ENCODE results near the gene GALK2.

DNA sequence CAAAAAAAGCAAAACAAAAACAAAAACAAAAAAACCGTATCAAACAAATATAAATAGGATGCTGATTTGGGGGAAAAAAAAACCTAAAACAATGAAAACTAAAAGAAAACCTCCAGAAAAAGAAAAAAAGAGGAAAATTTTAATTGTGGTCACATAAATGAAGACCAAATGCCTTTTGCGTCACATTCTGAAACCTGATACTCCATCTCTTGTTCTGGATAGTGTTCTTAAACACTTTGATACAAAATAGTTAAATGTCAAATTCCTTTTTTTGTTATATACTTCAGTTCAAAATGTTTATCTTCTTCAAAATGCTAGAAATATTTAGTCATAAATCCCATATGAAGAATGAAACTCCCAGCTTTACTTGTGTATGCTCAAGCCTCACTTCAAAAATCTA, 45.7 kb upstream of the GALK2 start:
- TF ChIP-seq RAD21 (IDR thresholded peaks at IDR 0.05; ENCODE audit: low read length) (no peak), USF2 (IDR thresholded peaks at IDR 0.05; ENCODE audit: low read depth, low read length) (no peak), POLR2A (IDR thresholded peaks at IDR 0.05; ENCODE audit: low read depth, low read length) (no peak), CEBPB (IDR thresholded peaks at IDR 0.05; ENCODE audit: low read depth, low read length) (no peak), RCOR1 (IDR thresholded peaks at IDR 0.05; ENCODE audit: insufficient replicate concordance, low read length) (no peak), MAFK (IDR thresholded peaks at IDR 0.05; ENCODE audit: low read depth, low read length) (no peak), ELK1 (IDR thresholded peaks at IDR 0.05; ENCODE audit: borderline replicate concordance, low read depth, low read length) (no peak), SMC3 (IDR thresholded peaks at IDR 0.05; ENCODE audit: low read depth, low read length) (no peak), MXI1 (IDR thresholded peaks at IDR 0.05; ENCODE audit: borderline replicate concordance, low read depth, low read length) (no peak), CHD1 (IDR thresholded peaks at IDR 0.05; ENCODE audit: low read depth, low read length) (no peak)
- TF ChIP-seq, protein P1, sequence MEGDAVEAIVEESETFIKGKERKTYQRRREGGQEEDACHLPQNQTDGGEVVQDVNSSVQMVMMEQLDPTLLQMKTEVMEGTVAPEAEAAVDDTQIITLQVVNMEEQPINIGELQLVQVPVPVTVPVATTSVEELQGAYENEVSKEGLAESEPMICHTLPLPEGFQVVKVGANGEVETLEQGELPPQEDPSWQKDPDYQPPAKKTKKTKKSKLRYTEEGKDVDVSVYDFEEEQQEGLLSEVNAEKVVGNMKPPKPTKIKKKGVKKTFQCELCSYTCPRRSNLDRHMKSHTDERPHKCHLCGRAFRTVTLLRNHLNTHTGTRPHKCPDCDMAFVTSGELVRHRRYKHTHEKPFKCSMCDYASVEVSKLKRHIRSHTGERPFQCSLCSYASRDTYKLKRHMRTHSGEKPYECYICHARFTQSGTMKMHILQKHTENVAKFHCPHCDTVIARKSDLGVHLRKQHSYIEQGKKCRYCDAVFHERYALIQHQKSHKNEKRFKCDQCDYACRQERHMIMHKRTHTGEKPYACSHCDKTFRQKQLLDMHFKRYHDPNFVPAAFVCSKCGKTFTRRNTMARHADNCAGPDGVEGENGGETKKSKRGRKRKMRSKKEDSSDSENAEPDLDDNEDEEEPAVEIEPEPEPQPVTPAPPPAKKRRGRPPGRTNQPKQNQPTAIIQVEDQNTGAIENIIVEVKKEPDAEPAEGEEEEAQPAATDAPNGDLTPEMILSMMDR (conservative IDR thresholded peaks at IDR 0.05; ENCODE audit: low read depth, low read length): no peak
